Endothelial cell of umbilical vein (primary cell): Measurements from ENCODE around the gene P2RX4. TPM values are rescaled to one million over a fixed set of nuclear protein-coding genes. Genes with fewer than 3 reads are reported as not detected.
A peak's percentile ranks its signal among the peaks of the same experiment; 100 is the strongest.

Experiments used
- BruUV-seq: library from RNA; stranded (reverse); fragments of 400-500 nt; replicated peaks from 2 replicates; lab custom pipeline; 2021; lab: Mats Ljungman, UMichigan
- CTCF ChIA-PET: fragments of 300-600, 350-600 bp; sonication (Branson Sonifier 250); formaldehyde crosslinking; loops from one replicate; lab custom pipeline; 2021; ENCODE audit warnings: antibody characterized with exemption, inconsistent platforms; lab: Charles Lee
- POLR2A ChIA-PET: fragments of 300-600, 350-600 bp; sonication (Branson Sonifier 250); formaldehyde crosslinking; loops from one replicate; lab custom pipeline; 2021; ENCODE audit warnings: antibody characterized with exemption, inconsistent platforms; lab: Charles Lee
- DNase-seq: peaks from one replicate; pipeline ENCODE4 v3.0.0-alpha.2; 2011; ENCODE audit warnings: low read depth, low spot score
- FAIRE-seq: peaks from 2 replicates; lab custom pipeline; 2011; peaks lifted over from hg19 to GRCh38; lab: Jason Lieb, UNC
- H2AFZ ChIP-seq: 2 replicates; pipeline ENCODE4 v1.6.0; 2012; ENCODE audit warnings: low read depth, low read length, control low read depth, inconsistent platforms
- H3K27ac ChIP-seq: 2 replicates; pipeline ENCODE4 v1.5.1; 2011; ENCODE audit warnings: low read depth, mild to moderate bottlenecking, control low read depth, low read length, moderate library complexity; ENCODE audit not compliant: insufficient read depth
- H3K27me3 ChIP-seq, 2 experiments: 2 replicates each; pipeline versions ENCODE4 v1.6.0 to v1.6.1; 2011; ENCODE audit warnings: low read length in 2 of 2, mixed read lengths in 1 of 2; ENCODE audit not compliant: control insufficient read depth in 2 of 2, insufficient read depth in 2 of 2
- H3K36me3 ChIP-seq, 2 experiments: 2 replicates in 1 of 2; 3 replicates in 1 of 2; pipeline ENCODE4 v1.5.1; 2011; ENCODE audit warnings: low read length in 2 of 2, mild to moderate bottlenecking in 1 of 2, moderate library complexity in 1 of 2; ENCODE audit not compliant: control insufficient read depth in 2 of 2, insufficient read depth in 2 of 2; ENCODE audit errors: extremely low read depth in 1 of 2
- H3K4me1 ChIP-seq: 3 replicates; pipeline ENCODE4 v1.5.1; 2011; ENCODE audit warnings: mild to moderate bottlenecking, low read length; ENCODE audit not compliant: control insufficient read depth, insufficient read depth; ENCODE audit errors: extremely low read depth
- H3K4me2 ChIP-seq: 2 replicates; pipeline ENCODE4 v1.6.1; 2011; ENCODE audit warnings: low read length, control low read depth, mixed read lengths; ENCODE audit not compliant: insufficient read depth
- H3K4me3 ChIP-seq, 3 experiments: fragments of 200-600 bp in 1 of 3; sonication (generic), shearing (Covaris generic) in 1 of 3; replicated peaks in 1 of 3; 2 replicates each; pipeline ENCODE4 v1.5.1; 2011 to 2016; ENCODE audit warnings: control low read depth in 3 of 3, low read length in 3 of 3, mild to moderate bottlenecking in 2 of 3, inconsistent platforms in 1 of 3, low read depth in 1 of 3, moderate library complexity in 1 of 3; ENCODE audit not compliant: insufficient read depth in 1 of 3
- H3K79me2 ChIP-seq: 2 replicates; pipeline ENCODE4 v1.6.0; 2012; ENCODE audit warnings: low read length, inconsistent platforms; ENCODE audit not compliant: control insufficient read depth, insufficient read depth
- H3K9ac ChIP-seq: replicated peaks from 2 replicates; pipeline ENCODE3; 2011; ENCODE audit warnings: low read length, control low read depth; ENCODE audit not compliant: insufficient read depth; ENCODE audit errors: extremely low read depth
- H3K9me1 ChIP-seq: replicated peaks from 3 replicates; pipeline ENCODE4 v1.6.0; 2011; ENCODE audit warnings: mild to moderate bottlenecking, low read length; ENCODE audit not compliant: control insufficient read depth, insufficient read depth; ENCODE audit errors: extremely low read depth
- H3K9me3 ChIP-seq: replicated peaks from 2 replicates; pipeline ENCODE4 v1.5.1; 2012; ENCODE audit warnings: low read length, inconsistent platforms; ENCODE audit not compliant: control insufficient read depth, insufficient read depth
- H4K20me1 ChIP-seq: replicated peaks from 2 replicates; pipeline ENCODE3; 2011; ENCODE audit warnings: mild to moderate bottlenecking, low read length; ENCODE audit not compliant: control insufficient read depth, insufficient read depth; ENCODE audit errors: extremely low read depth
- CTCF ChIP-seq, 2 donors: IDR thresholded peaks; 1 replicate in 1 of 2; 2 replicates in 1 of 2; pipeline ENCODE4 v1.5.1; 2011; ENCODE audit warnings: low read length in 2 of 2, mild to moderate bottlenecking in 2 of 2, moderate library complexity in 2 of 2, control low read depth in 1 of 2, inconsistent platforms in 1 of 2, low read depth in 1 of 2; ENCODE audit not compliant: insufficient read depth in 1 of 2; ENCODE audit errors: extremely low read depth in 1 of 2
- EZH2 ChIP-seq: IDR thresholded peaks from 2 replicates; pipeline ENCODE4 v1.6.1; 2012; ENCODE audit warnings: borderline replicate concordance, low read depth, mild to moderate bottlenecking, moderate library complexity, low read length, inconsistent platforms; ENCODE audit not compliant: severe bottlenecking
- FOS ChIP-seq: IDR thresholded peaks from 2 replicates; pipeline ENCODE4 v1.6.1; 2011; ENCODE audit warnings: mild to moderate bottlenecking, low read length, moderate library complexity, borderline replicate concordance; ENCODE audit not compliant: insufficient read depth
- GATA2 ChIP-seq: IDR thresholded peaks from 2 replicates; pipeline ENCODE4 v1.7.0; 2011; ENCODE audit warnings: low read depth, mild to moderate bottlenecking, moderate library complexity, mixed read lengths, low read length; ENCODE audit not compliant: insufficient read length, insufficient read depth
- JUN ChIP-seq: IDR thresholded peaks from 2 replicates; pipeline ENCODE4 v1.6.1; 2011; ENCODE audit warnings: borderline replicate concordance, low read depth; ENCODE audit not compliant: insufficient read length, insufficient read depth
- MAX ChIP-seq: IDR thresholded peaks from 2 replicates; pipeline ENCODE4 v1.6.1; 2011; ENCODE audit not compliant: insufficient read depth, insufficient read length
- MYC ChIP-seq: IDR thresholded peaks from one replicate; pipeline ENCODE4 v1.6.1; 2011; ENCODE audit warnings: mild to moderate bottlenecking, low read depth, low read length
- POLR2A ChIP-seq: IDR thresholded peaks from 2 replicates; pipeline ENCODE4 v1.6.1; 2012; ENCODE audit warnings: low read depth, mild to moderate bottlenecking, control low read depth, low read length
- POLR2AphosphoS5 ChIP-seq: IDR thresholded peaks from 2 replicates; pipeline ENCODE4 v1.6.1; 2012; ENCODE audit warnings: low read depth, mild to moderate bottlenecking, control low read depth, low read length, moderate library complexity; ENCODE audit not compliant: insufficient read depth
- dilution Hi-C: fragments of 300-500 bp; cut with MboI; formaldehyde crosslinking; loops from one replicate; pipeline ENCODE4 v1.15.0; 2019; ENCODE audit warnings: low sequenced_read_pairs; ENCODE audit not compliant: extremely low pct_ligation_motif_present
- intact Hi-C: fragments of 100-400 bp; cut with micrococcal nuclease; formaldehyde crosslinking; loops from one replicate; pipeline ENCODE4 v1.10.0; 2022
- polyA plus RNA-seq, 4 experiments: library from polyadenylated mRNA; depleted of rRNA in 3 of 4; stranded (reverse) in 3 of 4; unstranded in 1 of 4; fragments of >200 nt; gene quantifications; 2 replicates each; pipeline versions ENCODE4 v1.2.1 to v1.2.3, GENCODE V29; 2011 to 2012; ENCODE audit warnings: missing spikeins in 1 of 4
- total RNA-seq: library from RNA; stranded (reverse); gene quantifications from 2 replicates; pipeline ENCODE4 v1.2.3, GENCODE V29; 2021

P2RX4 gene
- total and polyA plus RNA-seq, 2 donors (not counting 3 experiments of a cell fraction or from before 2014, with no cell fraction given), result 92.8 to 116 TPM

GRCh38 chr12:121236776-121237175 is 26.8 kb downstream of the P2RX4 start:
- Histone ChIP-seq H3K9me3 (no peaks in the 10 kb centered on the region), H3K4me1 (peaks cover 14% of the 10 kb centered on the region), H3K27me3 (no peaks in the 10 kb centered on the region), H2AFZ (no peak overlapping the region), H3K4me3 (no peak overlapping the region), H3K27ac (no peak overlapping the region), H3K9ac (no peak overlapping the region), H3K79me2 (no peaks in the 10 kb centered on the region), H3K9me1 (no peaks in the 10 kb centered on the region), H4K20me1 (no peaks in the 10 kb centered on the region), H3K36me3 (peaks cover 0 to 23% of the 10 kb centered on the region in 2 experiments), H3K4me2 (no peak overlapping the region)
- intact Hi-C loops, result no loop called here
- ChIA-PET CTCF (no interaction called here), POLR2A (no interaction called here)
- no peak for TF ChIP-seq POLR2AphosphoS5
- no peak for TF ChIP-seq EZH2
- no peak for TF ChIP-seq MAX
- TF ChIP-seq GATA2, result no peak
- TF ChIP-seq FOS, result no peak
- no peak for TF ChIP-seq JUN
- TF ChIP-seq MYC, result no peak
- no peak for TF ChIP-seq POLR2A
- no peak for TF ChIP-seq CTCF (IDR thresholded peaks at IDR 0.05; ENCODE audit: extremely low read depth in 1 of 2, insufficient read depth in 1 of 2, low read depth in 1 of 2, low read length in 2 of 2)
- DNase-seq (no peak), FAIRE-seq (peak; percentile 15)
- BruUV-seq, result no TSS peak
- dilution Hi-C loops, result no loop called here
